Omental fat pad (tissue), 4 donors: Measurements from ENCODE around the gene LZTR1. TPM values are rescaled to one million over a fixed set of nuclear protein-coding genes. Genes with fewer than 3 reads are reported as not detected.

Experiments
- ATAC-seq: fragments of 150-250 bp; one replicate; pipeline ENCODE4 v1.9.1; 2016; ENCODE audit warnings: mild to moderate bottlenecking, moderate library complexity; ENCODE audit not compliant: low FRiP score
- DNase-seq: peaks from one replicate; pipeline ENCODE4 v3.0.0-alpha.2; 2019; ENCODE audit warnings: low spot score
- CTCF ChIP-seq, 3 donors: fragments of 450-650 bp; IDR thresholded peaks; one replicate each; pipeline ENCODE4 v1.5.1; 2016 to 2017; ENCODE audit warnings: antibody characterized with exemption in 3 of 3, mild to moderate bottlenecking in 3 of 3, moderate library complexity in 2 of 3
- total RNA-seq, 4 donors: library from RNA; depleted of rRNA; stranded (reverse); fragments of >200 nt; gene quantifications; one replicate each; pipeline ENCODE4 v1.1.0, GENCODE V29; 2016

LZTR1 gene
- total RNA-seq, 4 donors from 2014 or later, result 45.8 to 66.5 (median 56.9) TPM

GRCh38 chr22:20976291-20976877 is 5.7 kb upstream of the LZTR1 start:
- no peak for ATAC-seq
- TF ChIP-seq CTCF (IDR thresholded peaks at IDR 0.05), result no peak
- DNase-seq, result no peak

- no peak for ATAC-seq
- no peak for TF ChIP-seq CTCF (IDR thresholded peaks at IDR 0.05)
These were observed 5.1 kb upstream of the LZTR1 start for GRCh38 chr22:20977019-20977418.

GRCh38 chr22:20977516-20978170 is 4.5 kb upstream of the LZTR1 start:
- DNase-seq (no peak), ATAC-seq (no peak)
- no peak for TF ChIP-seq CTCF (IDR thresholded peaks at IDR 0.05)

More at GRCh38 chr22:20977019-20977418, 5.1 kb upstream of the LZTR1 start:
- DNase-seq, result no peak

- TF ChIP-seq CTCF (IDR thresholded peaks at IDR 0.05), result no peak
- DNase-seq, result no peak
- ATAC-seq, result no peak
These were observed 3.7 kb upstream of the LZTR1 start for GRCh38 chr22:20978419-20978818.

- no peak for TF ChIP-seq CTCF (IDR thresholded peaks at IDR 0.05)
- ATAC-seq (peak; percentile 21), DNase-seq (no peak)
These were observed 2.8 kb upstream of the LZTR1 start for GRCh38 chr22:20979243-20979809.

- TF ChIP-seq CTCF (IDR thresholded peaks at IDR 0.05), result no peak
- no peak for ATAC-seq
- DNase-seq, result no peak
These were observed 2.1 kb upstream of the LZTR1 start for GRCh38 chr22:20979940-20980453.
